GM18507 (cell line): ENCODE results near the gene TARBP2.

ENCODE experiments used
- DNase-seq: peaks from one replicate; pipeline ENCODE4 v3.0.0; 2011; ENCODE audit warnings: low read depth; ENCODE audit not compliant: insufficient read length; ENCODE audit errors: extremely low spot score
- FAIRE-seq: peaks from 2 replicates; lab custom pipeline; 2011; peaks lifted over from hg19 to GRCh38; lab: Jason Lieb, UNC

TARBP2 gene

GRCh38 chr12:53506881-53507602, 6.0 kb downstream of the TARBP2 start, which contains the start of gene NPFF:
Gene NPFF (minus strand): TSS chr12:53507484. CDS start chr12:53507474, 10 bp downstream.
- FAIRE-seq (no peak), DNase-seq (no peak)

GRCh38 chr12:53507603-53507885, 6.5 kb downstream of the TARBP2 start:
- FAIRE-seq (no peak), DNase-seq (no peak)

GRCh38 chr12:53508534-53509170, 7.6 kb downstream of the TARBP2 start:
- FAIRE-seq, result peak; percentile 87

GRCh38 chr12:53510181-53510812, 9.2 kb downstream of the TARBP2 start:
- FAIRE-seq (no peak), DNase-seq (no peak)

More at GRCh38 chr12:53508534-53509170, 7.6 kb downstream of the TARBP2 start:
- peak; percentile 72 for DNase-seq

GRCh38 chr12:53513712-53514410, 12.8 kb downstream of the TARBP2 start:
- DNase-seq, result no peak
- no peak for FAIRE-seq

- FAIRE-seq, result no peak
- no peak for DNase-seq
Observed at GRCh38 chr12:53514628-53515290, 13.7 kb downstream of the TARBP2 start.

- no peak for DNase-seq
- FAIRE-seq, result no peak
Observed at GRCh38 chr12:53515291-53515680, 14.2 kb downstream of the TARBP2 start.

GRCh38 chr12:53516758-53517455, 15.8 kb downstream of the TARBP2 start:
- DNase-seq (no peak), FAIRE-seq (no peak)

GRCh38 chr12:53518381-53518780, 17.3 kb downstream of the TARBP2 start:
- no peak for FAIRE-seq
- DNase-seq, result no peak

- FAIRE-seq (no peak), DNase-seq (no peak)
Observed at GRCh38 chr12:53523131-53523530, 22.0 kb downstream of the TARBP2 start.

- FAIRE-seq (no peak), DNase-seq (no peak)
Observed at GRCh38 chr12:53524476-53524875, 23.4 kb downstream of the TARBP2 start.

GRCh38 chr12:53530061-53530460, 29.0 kb downstream of the TARBP2 start:
- FAIRE-seq, result no peak
- DNase-seq, result no peak

- FAIRE-seq (no peak), DNase-seq (no peak)
Observed at GRCh38 chr12:53530920-53531319, 29.8 kb downstream of the TARBP2 start.

GRCh38 chr12:53532021-53532420, 30.9 kb downstream of the TARBP2 start:
- no peak for FAIRE-seq
- DNase-seq, result no peak

GRCh38 chr12:53532524-53533445, 31.7 kb downstream of the TARBP2 start:
- DNase-seq, result no peak
- no peak for FAIRE-seq

GRCh38 chr12:53533471-53533870, 32.4 kb downstream of the TARBP2 start:
- FAIRE-seq, result no peak
- DNase-seq, result no peak

GRCh38 chr12:53536962-53537361, 35.9 kb downstream of the TARBP2 start:
- FAIRE-seq (no peak), DNase-seq (no peak)

- no peak for DNase-seq
Observed at GRCh38 chr12:53538209-53538689, 37.2 kb downstream of the TARBP2 start.

More at GRCh38 chr12:53538209-53538689, 37.2 kb downstream of the TARBP2 start:
- no peak for FAIRE-seq
